NCI-H2171 (cell line): ENCODE data around the gene SNX25.
"Not testable (repeated sequence)": the region's sequence is repeated elsewhere in the genome, so short reads cannot be mapped to it uniquely, and the experiment has no call there.

Source experiments
- DNase-seq: peaks from one replicate; lab custom pipeline; 2025; lab: John Stamatoyannopoulos, UW

The SNX25 gene

DNA sequence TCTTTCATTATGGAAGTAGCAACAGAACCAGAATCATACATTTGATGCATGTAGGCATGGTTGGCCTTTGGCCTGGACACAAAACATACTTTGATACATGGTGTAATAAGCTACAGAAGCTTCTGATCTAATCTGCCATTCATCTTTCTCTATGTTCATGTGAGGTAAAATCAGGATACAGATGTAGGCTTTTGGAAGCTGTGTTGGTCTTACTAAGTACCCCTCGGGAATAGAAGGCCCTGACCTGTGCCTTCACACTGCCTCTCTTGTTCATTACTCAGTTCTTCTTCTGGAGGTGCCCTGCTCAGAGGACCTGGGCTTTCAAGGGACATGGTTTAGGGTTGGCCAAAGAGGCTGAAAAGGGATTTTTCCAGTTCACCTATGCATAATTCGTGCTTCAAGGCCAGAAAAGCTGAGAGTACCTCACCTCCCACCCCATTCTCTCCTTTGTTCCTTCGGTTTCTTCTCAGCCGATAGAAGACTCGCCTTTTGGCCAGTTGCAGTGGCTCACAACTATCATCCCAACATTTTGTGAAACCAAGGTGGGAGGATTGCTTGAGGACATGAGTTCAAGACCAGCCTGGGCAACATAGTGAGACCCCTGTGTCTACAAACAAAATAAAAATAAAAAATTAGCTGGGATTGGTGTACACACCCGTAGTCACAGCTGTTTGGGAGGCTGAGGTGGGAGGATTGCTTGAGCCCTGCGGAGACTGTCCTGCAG is 25.9 kb downstream of the SNX25 start:
- no peak for DNase-seq

GRCh38 chr4:185235843-185236503 is 26.6 kb downstream of the SNX25 start:
- DNase-seq = no peak

DNA sequence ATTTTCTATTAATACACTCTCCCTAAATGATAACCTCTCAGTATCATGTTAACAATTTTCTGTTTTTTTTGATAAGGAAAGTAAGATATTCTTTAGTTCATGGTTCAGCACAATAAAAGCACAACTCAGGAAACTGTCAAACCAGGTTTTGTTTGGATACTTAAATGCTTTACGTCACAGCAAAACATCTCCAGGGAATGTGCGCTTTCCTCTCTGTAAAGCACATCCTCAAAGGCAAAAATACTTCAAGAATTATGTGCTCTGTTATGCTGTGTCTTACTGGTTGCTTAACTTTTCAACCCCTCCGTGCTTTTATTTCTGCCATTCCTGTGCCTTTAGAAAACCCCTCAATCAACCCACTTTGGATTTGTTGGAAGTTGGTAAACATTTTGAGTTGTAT is 27.8 kb downstream of the SNX25 start:
- DNase-seq = no peak

- no peak for DNase-seq
Observed at GRCh38 chr4:185238215-185238681, 28.9 kb downstream of the SNX25 start.

DNA sequence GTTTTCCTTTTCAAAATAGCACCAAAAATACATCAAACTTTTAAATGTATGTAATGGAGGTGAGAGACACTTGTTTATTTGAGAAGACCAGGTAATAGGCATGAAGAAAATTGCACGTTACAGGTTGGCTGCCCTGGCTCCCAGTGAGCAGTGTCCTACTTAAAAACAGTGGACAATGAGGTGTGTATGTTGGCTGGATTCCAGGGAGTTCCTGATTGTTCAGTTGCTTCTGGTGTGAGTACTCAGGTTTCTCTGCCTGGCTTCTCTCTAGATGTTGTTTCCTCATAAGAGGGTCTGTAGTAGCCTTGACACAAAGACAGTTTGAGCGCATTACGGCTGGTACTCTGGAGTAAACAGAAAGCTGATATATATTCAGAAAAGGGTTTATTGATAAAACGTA is 29.4 kb downstream of the SNX25 start:
- DNase-seq = no peak

DNA sequence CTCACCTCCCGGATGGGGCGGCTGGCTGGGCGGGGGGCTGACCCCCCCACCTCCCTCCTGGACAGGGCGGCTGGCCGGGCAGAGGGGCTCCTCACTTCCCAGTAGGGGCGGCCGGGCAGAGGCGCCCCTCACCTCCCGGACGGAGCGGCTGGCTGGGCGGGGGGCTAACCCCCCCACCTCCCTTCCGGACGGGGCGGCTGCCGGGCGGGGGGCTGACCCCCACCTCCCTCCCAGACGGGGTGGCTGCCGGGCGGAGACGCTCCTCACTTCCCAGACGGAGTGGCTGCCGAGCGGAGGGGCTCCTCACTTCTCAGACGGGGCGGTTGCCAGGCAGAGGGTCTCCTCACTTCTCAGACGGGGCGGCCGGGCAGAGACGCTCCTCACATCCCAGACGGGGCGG is 31.1 kb downstream of the SNX25 start:
- DNase-seq = not testable (repeated sequence)

GRCh38 chr4:185242749-185243533 is 33.5 kb downstream of the SNX25 start:
- no peak for DNase-seq

DNA sequence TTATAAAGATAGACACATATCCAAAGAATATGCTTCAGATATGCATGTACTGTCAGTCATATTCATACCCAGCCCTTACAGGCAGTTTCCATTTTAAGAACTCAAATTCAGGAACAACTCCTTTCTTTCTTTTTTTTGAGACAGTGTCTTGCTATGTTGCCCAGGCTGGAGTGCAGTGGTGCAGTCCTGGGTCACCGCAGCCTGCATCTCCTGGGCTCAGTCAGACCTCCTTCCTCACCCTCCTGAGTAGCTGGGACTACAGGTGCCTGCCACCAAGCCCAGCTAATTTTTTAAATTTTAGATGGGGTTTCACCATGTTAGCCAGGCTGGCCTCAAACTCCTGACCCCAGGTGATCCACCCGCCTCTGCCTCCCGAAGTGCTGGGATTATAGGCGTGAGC is 34.5 kb downstream of the SNX25 start:
- DNase-seq = no peak

DNA sequence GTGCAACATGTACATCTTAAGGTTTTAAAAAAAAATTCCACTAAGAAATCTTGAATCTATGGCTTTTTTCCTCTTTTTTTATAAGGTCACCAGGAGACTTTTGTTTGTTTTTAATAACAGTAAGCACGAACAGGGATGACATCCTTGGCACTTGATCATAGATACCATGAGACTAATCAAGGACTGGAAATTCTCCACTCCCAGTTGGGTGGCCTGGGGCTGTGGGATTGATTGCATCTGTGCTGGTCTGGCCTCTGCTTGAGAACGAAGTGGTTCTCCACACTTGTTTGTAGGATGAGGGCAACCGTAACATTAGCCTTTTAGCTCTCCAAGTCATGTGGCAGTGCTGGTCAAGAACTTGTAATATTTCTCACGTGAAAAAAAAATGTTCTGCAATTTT is 35.4 kb downstream of the SNX25 start:
- no peak for DNase-seq

DNA sequence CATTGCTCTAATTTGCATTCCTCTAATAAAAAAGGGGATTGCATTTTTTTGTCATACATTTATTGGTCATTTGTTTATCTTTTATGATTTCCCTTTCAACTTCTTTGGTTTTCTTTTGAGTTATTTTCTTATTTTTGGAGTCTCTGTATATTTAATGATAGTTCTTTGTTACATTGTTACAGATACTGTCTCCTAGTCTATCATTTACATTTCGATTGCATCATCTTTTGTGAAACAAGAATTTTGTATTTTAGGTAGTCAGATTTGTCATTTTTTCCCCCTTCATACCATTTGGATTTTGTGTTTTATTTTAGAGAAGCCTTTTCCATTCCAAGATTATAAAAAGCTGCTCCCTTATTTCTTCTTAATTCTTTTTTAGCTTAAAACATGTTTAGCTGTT is 37.1 kb downstream of the SNX25 start:
- DNase-seq = no peak

- no peak for DNase-seq
Observed at GRCh38 chr4:185247151-185247550, 37.8 kb downstream of the SNX25 start.

DNA sequence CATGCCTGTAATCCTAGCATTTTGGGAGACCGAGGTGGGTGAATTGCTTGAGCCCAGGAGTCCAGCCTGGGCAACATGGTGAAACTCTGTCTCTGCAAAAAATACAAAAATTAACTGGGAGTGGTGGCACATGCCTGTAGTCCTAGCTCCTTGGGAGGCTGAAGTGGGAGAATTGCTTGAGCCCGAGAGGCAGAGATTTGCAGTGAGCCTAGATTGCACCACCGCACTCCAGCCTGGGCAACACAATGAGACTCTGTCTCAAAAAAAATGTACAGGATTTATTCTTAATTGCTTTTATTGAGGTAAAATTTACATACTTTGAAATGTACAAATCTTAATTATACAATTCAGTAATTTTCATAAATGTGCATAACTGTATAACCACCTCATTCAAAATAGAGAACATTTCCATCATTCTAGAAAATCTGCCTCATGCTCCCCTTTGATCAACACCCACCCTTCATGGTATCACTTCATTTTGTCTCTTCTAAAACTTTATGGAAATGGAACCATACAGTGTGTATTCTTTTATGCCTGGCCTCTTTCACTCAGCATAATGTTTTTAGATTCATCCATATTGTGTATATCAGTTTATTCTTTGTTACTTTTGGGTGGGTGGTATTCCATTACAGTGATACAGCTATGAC is 39.1 kb downstream of the SNX25 start:
- DNase-seq = no peak

GRCh38 chr4:185249105-185249504 is 39.7 kb downstream of the SNX25 start:
- no peak for DNase-seq

DNA sequence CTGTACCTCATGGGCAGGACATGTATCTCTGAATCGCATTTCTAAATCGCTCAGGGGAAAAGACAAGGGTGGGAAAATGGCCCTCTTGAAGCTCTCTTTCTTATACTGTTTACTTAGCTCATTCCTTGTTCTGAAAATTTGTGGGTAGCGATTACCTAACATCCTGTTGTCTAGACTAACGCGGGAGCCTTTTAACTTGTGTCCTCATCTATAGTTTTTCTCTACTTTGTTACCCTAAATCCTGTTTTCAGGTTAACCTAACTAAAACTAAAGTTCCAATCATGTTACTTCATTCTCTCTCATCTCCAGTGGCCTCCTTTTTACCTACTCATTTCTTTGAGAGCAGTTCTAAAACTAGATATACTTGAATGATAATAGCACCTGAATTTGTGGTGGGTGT is 45.0 kb downstream of the SNX25 start:
- no peak for DNase-seq

DNA sequence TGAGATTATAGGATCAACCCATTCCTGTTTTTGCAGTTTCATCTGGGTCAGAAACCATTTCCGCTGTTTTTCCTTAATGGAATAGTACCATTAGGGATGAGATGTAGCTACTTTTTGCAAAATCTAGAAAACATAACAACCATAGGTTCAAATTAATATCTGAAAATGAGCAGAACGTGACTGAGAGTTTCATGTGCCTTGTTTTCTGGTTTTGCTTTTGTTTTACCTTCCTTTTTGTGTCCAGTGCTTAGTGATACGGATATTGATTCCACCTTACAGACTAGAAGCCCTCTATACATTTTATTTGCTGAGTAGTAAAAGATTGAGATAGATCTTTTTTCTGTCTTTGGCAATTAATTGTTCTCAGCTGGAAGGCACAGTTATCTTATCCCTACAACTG is 46.5 kb downstream of the SNX25 start:
- DNase-seq = no peak

DNA sequence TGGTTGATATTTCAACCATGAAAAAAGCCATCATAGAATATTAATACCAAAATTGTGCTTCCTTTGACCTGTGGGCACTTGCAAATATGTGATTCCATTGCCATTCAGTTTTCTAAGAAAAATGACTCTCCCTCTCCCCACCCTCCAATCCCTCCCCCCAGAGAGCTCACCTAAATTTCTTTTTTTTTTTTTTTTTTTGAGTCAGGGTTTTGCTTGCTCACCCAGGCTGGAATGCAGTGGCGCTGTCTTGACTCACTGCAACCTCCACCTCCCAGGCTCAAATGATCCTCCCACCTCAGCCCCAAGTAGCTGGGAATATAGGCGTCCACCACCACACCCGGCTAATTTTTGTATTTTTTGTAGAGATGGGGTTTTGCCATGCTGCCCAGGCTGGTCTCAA is 47.0 kb downstream of the SNX25 start:
- no peak for DNase-seq

DNA sequence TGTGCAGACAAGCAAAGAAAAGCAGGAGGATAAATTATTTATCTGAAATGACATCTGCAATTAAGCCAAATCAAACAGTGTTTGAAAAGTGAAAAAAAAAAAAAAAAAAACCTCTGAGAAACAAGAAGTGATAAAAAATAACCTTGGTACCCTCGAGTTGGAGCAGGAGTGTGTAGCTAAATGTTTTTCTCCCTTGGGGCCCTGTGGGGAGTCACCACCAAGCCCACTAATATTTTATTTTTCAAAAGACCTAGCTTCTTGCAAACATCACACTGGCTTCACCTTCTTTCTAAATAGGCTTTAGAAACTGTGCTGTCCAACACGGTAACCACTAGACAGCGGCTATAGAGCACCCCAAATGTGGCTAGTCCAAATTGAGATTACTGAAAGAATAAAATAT is 47.7 kb downstream of the SNX25 start:
- DNase-seq = no peak

DNA sequence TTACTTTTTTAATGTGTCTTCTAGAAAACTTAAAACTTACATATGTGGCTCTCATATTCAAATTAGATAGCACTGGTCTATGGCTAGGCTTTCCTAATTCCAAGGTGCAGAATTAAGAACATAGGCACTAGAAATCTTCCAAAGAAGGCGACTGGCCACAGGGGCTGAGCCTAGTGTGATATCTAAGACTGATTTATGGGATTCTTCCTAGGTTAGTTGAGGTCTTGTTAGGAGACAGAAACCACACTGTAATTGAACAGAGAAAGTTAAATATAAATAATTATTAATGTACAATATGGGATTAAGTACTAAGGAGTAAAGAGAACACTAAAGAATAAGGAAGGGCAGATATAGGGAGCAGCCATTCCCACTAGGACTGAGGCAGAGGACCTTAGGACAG is 48.3 kb downstream of the SNX25 start:
- DNase-seq = no peak

DNA sequence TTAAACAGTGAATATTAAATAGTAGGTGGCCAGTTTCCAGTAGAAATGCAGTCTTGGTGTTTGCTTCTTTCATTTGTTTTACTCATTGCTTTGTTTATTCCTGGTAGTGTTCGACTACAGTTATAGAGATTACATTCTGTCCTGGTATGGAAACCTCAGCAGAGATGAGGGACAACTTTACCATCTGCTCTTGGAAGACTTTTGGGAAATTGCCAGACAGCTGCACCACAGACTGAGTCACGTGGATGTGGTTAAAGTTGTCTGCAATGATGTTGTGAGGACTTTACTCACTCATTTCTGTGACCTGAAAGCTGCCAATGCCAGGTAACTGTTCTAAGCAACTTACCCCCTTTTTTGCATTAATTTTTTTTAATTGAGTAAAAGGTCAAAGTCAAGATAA is 49.3 kb downstream of the SNX25 start:
- not testable (repeated sequence) for DNase-seq

DNA sequence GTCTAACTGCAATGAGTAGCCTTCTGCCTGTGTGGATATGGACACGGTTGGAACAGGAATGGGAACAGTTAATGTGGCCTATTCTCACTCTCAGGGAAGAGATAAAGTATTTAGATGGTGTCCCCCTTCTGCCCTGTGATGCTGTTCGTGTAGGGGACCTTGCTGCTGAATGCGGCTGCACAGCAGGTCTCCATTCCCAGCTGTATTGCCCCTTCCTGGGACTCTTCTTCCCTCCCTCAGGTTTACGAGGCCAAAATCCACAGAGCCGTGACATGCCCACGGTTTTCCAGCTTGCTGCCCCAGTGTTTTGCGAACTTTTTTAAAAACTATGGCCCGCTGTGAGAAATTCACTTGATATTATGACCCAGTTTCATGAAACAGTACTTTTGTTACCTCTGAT is 50.3 kb downstream of the SNX25 start:
- DNase-seq = no peak

GRCh38 chr4:185261946-185262345 is 52.5 kb downstream of the SNX25 start:
- DNase-seq = no peak

GRCh38 chr4:185263419-185263818 is 54.0 kb downstream of the SNX25 start:
- no peak for DNase-seq

GRCh38 chr4:185265942-185266341 is 56.5 kb downstream of the SNX25 start:
- DNase-seq = no peak
